ENCODE results near the gene KLHL7. TPM values are rescaled to one million over a fixed set of nuclear protein-coding genes. Genes with fewer than 3 reads are reported as not detected.

KLHL7 gene
- total RNA-seq, 1 experiment from 2014 or later: 43.8 TPM

DNA sequence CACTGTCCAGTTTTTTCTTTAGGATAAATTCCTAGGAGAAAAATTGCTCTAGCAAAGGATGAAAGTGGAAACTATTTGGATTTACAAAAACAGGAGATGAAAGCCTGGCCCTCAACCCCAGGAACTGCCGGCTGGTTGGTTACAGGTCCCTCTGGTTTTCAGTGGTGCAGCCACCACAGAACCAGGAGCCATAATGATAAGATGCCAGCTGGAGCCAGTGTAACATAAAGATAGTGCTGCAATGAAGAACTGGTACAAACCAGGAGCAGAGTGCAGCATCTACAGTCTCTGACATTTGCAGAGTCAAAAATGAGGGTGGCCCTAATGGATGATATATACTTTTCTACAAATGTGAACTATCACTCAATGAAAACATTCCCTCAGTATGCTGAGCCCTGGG is 55.9 kb downstream of the KLHL7 start:
- Histone ChIP-seq H3K9me3 (ENCODE audit: low read depth, low read length, poor library complexity, severe bottlenecking) (no peaks in the 10 kb centered on the region), H3K27ac (ENCODE audit: low read depth, low read length, poor library complexity, severe bottlenecking) (no peak overlapping the region), H3K4me1 (ENCODE audit: insufficient read depth, low read length, poor library complexity, severe bottlenecking) (no peaks in the 10 kb centered on the region), H3K36me3 (ENCODE audit: insufficient read depth, low read length, poor library complexity, severe bottlenecking) (no peaks in the 10 kb centered on the region), H3K4me3 (ENCODE audit: low read depth, low read length, poor library complexity, severe bottlenecking) (no peak overlapping the region), H3K27me3 (replicated peaks; ENCODE audit: insufficient read depth, low read depth, low read length, poor library complexity) (no peaks in the 10 kb centered on the region)
- TF ChIP-seq EZH2 (IDR thresholded peaks at IDR 0.05; ENCODE audit: borderline replicate concordance, low read depth, low read length, poor library complexity, severe bottlenecking): no peak
- TF ChIP-seq, protein P1, sequence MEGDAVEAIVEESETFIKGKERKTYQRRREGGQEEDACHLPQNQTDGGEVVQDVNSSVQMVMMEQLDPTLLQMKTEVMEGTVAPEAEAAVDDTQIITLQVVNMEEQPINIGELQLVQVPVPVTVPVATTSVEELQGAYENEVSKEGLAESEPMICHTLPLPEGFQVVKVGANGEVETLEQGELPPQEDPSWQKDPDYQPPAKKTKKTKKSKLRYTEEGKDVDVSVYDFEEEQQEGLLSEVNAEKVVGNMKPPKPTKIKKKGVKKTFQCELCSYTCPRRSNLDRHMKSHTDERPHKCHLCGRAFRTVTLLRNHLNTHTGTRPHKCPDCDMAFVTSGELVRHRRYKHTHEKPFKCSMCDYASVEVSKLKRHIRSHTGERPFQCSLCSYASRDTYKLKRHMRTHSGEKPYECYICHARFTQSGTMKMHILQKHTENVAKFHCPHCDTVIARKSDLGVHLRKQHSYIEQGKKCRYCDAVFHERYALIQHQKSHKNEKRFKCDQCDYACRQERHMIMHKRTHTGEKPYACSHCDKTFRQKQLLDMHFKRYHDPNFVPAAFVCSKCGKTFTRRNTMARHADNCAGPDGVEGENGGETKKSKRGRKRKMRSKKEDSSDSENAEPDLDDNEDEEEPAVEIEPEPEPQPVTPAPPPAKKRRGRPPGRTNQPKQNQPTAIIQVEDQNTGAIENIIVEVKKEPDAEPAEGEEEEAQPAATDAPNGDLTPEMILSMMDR (conservative IDR thresholded peaks at IDR 0.05; ENCODE audit: low read depth, low read length): no peak
- POLR2A ChIA-PET (ENCODE audit: low non-redundant PET): no interaction called here
- intact Hi-C loops (cut with micrococcal nuclease; ENCODE audit: unreplicated experiment): no loop called here
- CTCF ChIA-PET: no interaction called here
- DNase-seq (ENCODE audit: low spot score): no peak
- no TSS peak for BruUV-seq (replicated peaks)

DNA sequence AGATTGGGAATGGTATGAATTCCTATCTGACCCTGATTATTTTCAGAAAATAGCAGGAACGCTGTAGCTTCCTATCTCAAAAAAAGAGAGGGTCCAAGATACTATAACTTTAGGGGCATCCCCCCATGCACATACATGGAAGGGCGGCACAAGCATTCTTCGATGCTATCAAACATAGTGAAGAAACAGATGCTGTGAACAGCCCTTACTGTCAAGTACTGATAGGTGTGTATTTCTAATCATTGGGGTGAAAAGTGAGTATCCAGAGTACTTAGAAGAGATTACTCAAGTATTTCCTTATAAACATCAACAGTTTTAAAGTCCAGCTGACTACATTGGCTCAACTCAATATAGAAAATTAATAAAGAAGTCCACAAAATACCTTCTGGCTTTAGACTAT is 59.3 kb downstream of the KLHL7 start:
- no peaks in the 10 kb centered on the region for H3K36me3 ChIP-seq (ENCODE audit: insufficient read depth, low read length, poor library complexity, severe bottlenecking)
- H3K27me3 ChIP-seq (replicated peaks; ENCODE audit: insufficient read depth, low read depth, low read length, poor library complexity): no peaks in the 10 kb centered on the region
- ChIA-PET CTCF (no interaction called here), POLR2A (ENCODE audit: low non-redundant PET) (interaction anchor here (0.5 kb wide), 1 partner anchor 333 kb away, joined by 3 read pairs; no protein-coding TSS in a partner anchor)
- no peak for DNase-seq (ENCODE audit: low spot score)
- TF ChIP-seq, protein P1 (conservative IDR thresholded peaks at IDR 0.05; ENCODE audit: low read depth, low read length): no peak
- no peak for TF ChIP-seq EZH2 (IDR thresholded peaks at IDR 0.05; ENCODE audit: borderline replicate concordance, low read depth, low read length, poor library complexity, severe bottlenecking)
- H3K27ac ChIP-seq (ENCODE audit: low read depth, low read length, poor library complexity, severe bottlenecking): no peak overlapping the region
- H3K4me1 ChIP-seq (ENCODE audit: insufficient read depth, low read length, poor library complexity, severe bottlenecking): no peaks in the 10 kb centered on the region
- intact Hi-C loops (cut with micrococcal nuclease; ENCODE audit: unreplicated experiment): no loop called here
- no peak overlapping the region for H3K4me3 ChIP-seq (ENCODE audit: low read depth, low read length, poor library complexity, severe bottlenecking)
- no peaks in the 10 kb centered on the region for H3K9me3 ChIP-seq (ENCODE audit: low read depth, low read length, poor library complexity, severe bottlenecking)
- no TSS peak for BruUV-seq (replicated peaks)

DNA sequence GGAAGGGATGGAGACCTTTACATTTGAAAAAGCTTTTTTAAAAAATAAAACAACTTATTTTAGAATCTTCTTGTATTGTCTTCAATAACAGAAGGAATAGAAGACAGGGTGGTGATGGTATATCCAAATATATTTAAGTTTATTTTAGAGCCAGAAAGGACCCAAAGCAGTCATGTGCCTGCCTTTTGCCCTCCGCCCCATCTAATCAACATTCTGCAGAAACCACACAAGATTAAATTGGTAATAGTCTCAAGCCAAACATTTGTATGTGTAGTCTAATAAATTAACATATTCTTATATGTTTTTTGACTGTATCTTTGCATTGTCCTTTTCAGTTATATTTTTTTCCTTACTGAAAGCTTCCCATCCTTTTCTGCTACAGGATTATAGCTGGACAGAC is 59.7 kb downstream of the KLHL7 start:
- Histone ChIP-seq H3K4me3 (ENCODE audit: low read depth, low read length, poor library complexity, severe bottlenecking) (no peak overlapping the region), H3K9me3 (ENCODE audit: low read depth, low read length, poor library complexity, severe bottlenecking) (no peaks in the 10 kb centered on the region), H3K4me1 (ENCODE audit: insufficient read depth, low read length, poor library complexity, severe bottlenecking) (no peaks in the 10 kb centered on the region), H3K27ac (ENCODE audit: low read depth, low read length, poor library complexity, severe bottlenecking) (no peak overlapping the region), H3K27me3 (replicated peaks; ENCODE audit: insufficient read depth, low read depth, low read length, poor library complexity) (no peaks in the 10 kb centered on the region), H3K36me3 (ENCODE audit: insufficient read depth, low read length, poor library complexity, severe bottlenecking) (no peaks in the 10 kb centered on the region)
- no peak for DNase-seq (ENCODE audit: low spot score)
- no TSS peak for BruUV-seq (replicated peaks)
- TF ChIP-seq, protein P1 (conservative IDR thresholded peaks at IDR 0.05; ENCODE audit: low read depth, low read length): no peak
- no peak for TF ChIP-seq EZH2 (IDR thresholded peaks at IDR 0.05; ENCODE audit: borderline replicate concordance, low read depth, low read length, poor library complexity, severe bottlenecking)
- ChIA-PET CTCF (no interaction called here), POLR2A (ENCODE audit: low non-redundant PET) (no interaction called here)
- intact Hi-C loops (cut with micrococcal nuclease; ENCODE audit: unreplicated experiment): no loop called here
